Measurements from ENCODE around the gene FILIP1L.

The FILIP1L gene

DNA sequence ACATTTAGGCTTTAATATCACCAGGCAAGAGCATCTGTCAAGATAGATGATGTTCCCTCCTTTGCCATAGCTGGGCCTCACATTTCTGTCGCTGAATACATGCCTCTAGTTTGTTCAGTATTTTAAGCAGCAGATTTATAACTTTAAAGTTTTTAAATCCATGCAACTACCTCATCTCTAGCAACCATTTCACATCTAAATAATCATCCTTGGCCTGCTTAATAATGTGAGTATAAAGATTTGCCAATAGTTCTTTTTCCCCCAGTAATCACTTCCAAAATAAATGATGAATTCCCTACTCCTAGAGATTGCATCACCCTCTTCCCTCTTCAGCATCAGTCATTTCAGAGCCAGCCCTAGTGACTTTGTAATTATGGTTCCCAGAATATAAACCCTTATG lies 36.2 kb upstream of the FILIP1L start:
- H2AFZ ChIP-seq (ENCODE audit: low read length, unreplicated experiment) = no peak overlapping the region
- peaks cover 20% of the 10 kb centered on the region for H3K4me1 ChIP-seq (ENCODE audit: control insufficient read depth, insufficient read depth, low read length, unreplicated experiment)
- H3K79me2 ChIP-seq (ENCODE audit: control insufficient read depth, insufficient read depth, low read length, unreplicated experiment) = no peaks in the 10 kb centered on the region
- peaks cover 13% of the 10 kb centered on the region for H3K36me3 ChIP-seq (ENCODE audit: insufficient read depth, low read length)
- no peaks in the 10 kb centered on the region for H3K27me3 ChIP-seq (ENCODE audit: insufficient read depth, low read length)
- H3K27ac ChIP-seq (ENCODE audit: low read depth, low read length) = 0 out of 2 replicates have a peak overlapping the region, but pooled peaks have one; percentile 14
- no peak overlapping the region for H3K4me3 ChIP-seq (ENCODE audit: low read depth, low read length)

DNA sequence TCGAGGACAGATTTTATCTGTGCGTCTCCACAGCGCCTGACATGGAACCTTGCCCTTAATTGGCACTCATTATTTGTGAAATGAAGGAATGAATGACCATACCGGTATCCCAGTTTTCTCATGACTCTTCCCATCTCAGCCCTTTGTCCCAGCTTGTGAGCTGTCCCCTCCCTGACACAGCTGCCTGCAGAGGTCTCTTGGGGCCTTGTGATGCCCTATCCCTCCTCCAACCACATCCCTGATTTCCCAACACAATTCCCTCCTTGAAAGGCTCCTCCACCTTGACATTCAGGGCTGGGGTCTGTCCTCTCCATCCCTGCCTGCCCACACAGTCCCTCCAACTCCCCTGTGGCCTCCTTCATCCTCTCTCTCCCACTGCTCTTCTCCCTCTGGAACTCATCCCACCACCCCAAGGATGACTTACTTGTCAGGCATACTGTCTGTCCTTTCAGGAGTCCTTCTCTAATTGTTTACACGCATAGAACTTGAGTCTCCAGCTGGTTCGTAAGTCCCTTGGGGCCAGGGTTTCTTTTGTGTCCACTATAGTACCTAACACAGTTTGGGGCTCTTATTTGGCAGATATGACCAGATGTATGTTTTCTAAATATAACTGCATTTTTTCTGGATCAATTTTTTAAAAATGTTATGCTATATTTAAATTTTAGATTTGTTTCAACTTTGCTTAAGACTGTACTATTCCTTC lies 35.6 kb upstream of the FILIP1L start:
- peaks cover 7% of the 10 kb centered on the region for H3K36me3 ChIP-seq (ENCODE audit: insufficient read depth, low read length)

GRCh38 chr3:100149130-100149529 lies 34.8 kb upstream of the FILIP1L start:
- no peaks in the 10 kb centered on the region for H3K79me2 ChIP-seq (ENCODE audit: control insufficient read depth, insufficient read depth, low read length, unreplicated experiment)
- no peak overlapping the region for H3K27ac ChIP-seq (ENCODE audit: low read depth, low read length)
- H3K4me3 ChIP-seq (ENCODE audit: low read depth, low read length) = no peak overlapping the region
- H2AFZ ChIP-seq (ENCODE audit: low read length, unreplicated experiment) = no peak overlapping the region
- H3K36me3 ChIP-seq (ENCODE audit: insufficient read depth, low read length) = peaks cover 7% of the 10 kb centered on the region
- peaks cover 20% of the 10 kb centered on the region for H3K4me1 ChIP-seq (ENCODE audit: control insufficient read depth, insufficient read depth, low read length, unreplicated experiment)
- no peaks in the 10 kb centered on the region for H3K27me3 ChIP-seq (ENCODE audit: insufficient read depth, low read length)

More for the DNA sequence above, 35.6 kb upstream of the FILIP1L start:
- peaks cover 20% of the 10 kb centered on the region for H3K4me1 ChIP-seq (ENCODE audit: control insufficient read depth, insufficient read depth, low read length, unreplicated experiment)
- H3K79me2 ChIP-seq (ENCODE audit: control insufficient read depth, insufficient read depth, low read length, unreplicated experiment) = no peaks in the 10 kb centered on the region
- no peak overlapping the region for H2AFZ ChIP-seq (ENCODE audit: low read length, unreplicated experiment)
- 0 out of 2 replicates have a peak overlapping the region, but pooled peaks have one; percentile 14 for H3K27ac ChIP-seq (ENCODE audit: low read depth, low read length)
- no peaks in the 10 kb centered on the region for H3K27me3 ChIP-seq (ENCODE audit: insufficient read depth, low read length)
- no peak overlapping the region for H3K4me3 ChIP-seq (ENCODE audit: low read depth, low read length)

GRCh38 chr3:100144255-100144866 lies 30.1 kb upstream of the FILIP1L start:
- H3K4me1 ChIP-seq (ENCODE audit: control insufficient read depth, insufficient read depth, low read length, unreplicated experiment) = peaks cover 5% of the 10 kb centered on the region
- no peak overlapping the region for H2AFZ ChIP-seq (ENCODE audit: low read length, unreplicated experiment)
- peaks cover 10% of the 10 kb centered on the region for H3K36me3 ChIP-seq (ENCODE audit: insufficient read depth, low read length)
- H3K4me3 ChIP-seq (ENCODE audit: low read depth, low read length) = no peak overlapping the region
- no peak overlapping the region for H3K27ac ChIP-seq (ENCODE audit: low read depth, low read length)
- no peaks in the 10 kb centered on the region for H3K27me3 ChIP-seq (ENCODE audit: insufficient read depth, low read length)
- no peaks in the 10 kb centered on the region for H3K79me2 ChIP-seq (ENCODE audit: control insufficient read depth, insufficient read depth, low read length, unreplicated experiment)

GRCh38 chr3:100141586-100141985 lies 27.3 kb upstream of the FILIP1L start:
- no peak overlapping the region for H3K4me3 ChIP-seq (ENCODE audit: low read depth, low read length)
- H3K4me1 ChIP-seq (ENCODE audit: control insufficient read depth, insufficient read depth, low read length, unreplicated experiment) = no peaks in the 10 kb centered on the region
- H2AFZ ChIP-seq (ENCODE audit: low read length, unreplicated experiment) = no peak overlapping the region
- H3K27ac ChIP-seq (ENCODE audit: low read depth, low read length) = no peak overlapping the region
- no peaks in the 10 kb centered on the region for H3K79me2 ChIP-seq (ENCODE audit: control insufficient read depth, insufficient read depth, low read length, unreplicated experiment)
- H3K27me3 ChIP-seq (ENCODE audit: insufficient read depth, low read length) = no peaks in the 10 kb centered on the region
- peaks cover 10% of the 10 kb centered on the region for H3K36me3 ChIP-seq (ENCODE audit: insufficient read depth, low read length)

GRCh38 chr3:100140976-100141375 lies 26.7 kb upstream of the FILIP1L start:
- Histone ChIP-seq H3K27me3 (ENCODE audit: insufficient read depth, low read length) (no peaks in the 10 kb centered on the region), H3K79me2 (ENCODE audit: control insufficient read depth, insufficient read depth, low read length, unreplicated experiment) (no peaks in the 10 kb centered on the region), H2AFZ (ENCODE audit: low read length, unreplicated experiment) (no peak overlapping the region), H3K27ac (ENCODE audit: low read depth, low read length) (no peak overlapping the region), H3K4me3 (ENCODE audit: low read depth, low read length) (no peak overlapping the region), H3K36me3 (ENCODE audit: insufficient read depth, low read length) (peaks cover 10% of the 10 kb centered on the region), H3K4me1 (ENCODE audit: control insufficient read depth, insufficient read depth, low read length, unreplicated experiment) (no peaks in the 10 kb centered on the region)

DNA sequence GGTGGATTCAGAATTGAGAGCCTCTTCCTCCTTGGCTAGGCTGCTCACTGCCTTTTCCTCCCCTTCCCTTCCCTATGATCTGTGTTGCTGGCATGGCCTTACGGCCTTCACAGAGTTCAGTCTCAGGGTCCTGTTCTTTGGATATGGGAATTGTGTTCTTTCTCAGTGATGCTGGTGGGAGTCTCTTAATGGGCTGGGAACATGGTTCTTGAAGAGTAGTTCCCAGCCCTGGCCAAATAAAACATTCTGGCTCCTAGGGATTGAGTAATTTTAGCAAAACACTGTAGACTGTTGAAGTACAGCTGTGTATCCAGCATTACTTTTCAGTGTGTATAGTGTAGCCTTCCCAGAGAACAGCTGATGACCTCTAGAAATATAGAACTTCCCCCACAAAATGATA lies 22.6 kb upstream of the FILIP1L start:
- Histone ChIP-seq H3K4me3 (ENCODE audit: low read depth, low read length) (no peak overlapping the region), H3K79me2 (ENCODE audit: control insufficient read depth, insufficient read depth, low read length, unreplicated experiment) (no peaks in the 10 kb centered on the region), H3K4me1 (ENCODE audit: control insufficient read depth, insufficient read depth, low read length, unreplicated experiment) (no peaks in the 10 kb centered on the region), H3K27ac (ENCODE audit: low read depth, low read length) (no peak overlapping the region), H2AFZ (ENCODE audit: low read length, unreplicated experiment) (no peak overlapping the region), H3K27me3 (ENCODE audit: insufficient read depth, low read length) (no peaks in the 10 kb centered on the region), H3K36me3 (ENCODE audit: insufficient read depth, low read length) (peaks cover 5% of the 10 kb centered on the region; the same call in 1 of the 2 replicates)

GRCh38 chr3:100131241-100131640 lies 16.9 kb upstream of the FILIP1L start:
- Histone ChIP-seq H2AFZ (ENCODE audit: low read length, unreplicated experiment) (no peak overlapping the region), H3K4me1 (ENCODE audit: control insufficient read depth, insufficient read depth, low read length, unreplicated experiment) (no peaks in the 10 kb centered on the region), H3K27ac (ENCODE audit: low read depth, low read length) (no peak overlapping the region), H3K4me3 (ENCODE audit: low read depth, low read length) (no peak overlapping the region), H3K79me2 (ENCODE audit: control insufficient read depth, insufficient read depth, low read length, unreplicated experiment) (no peaks in the 10 kb centered on the region), H3K36me3 (ENCODE audit: insufficient read depth, low read length) (no peaks in the 10 kb centered on the region), H3K27me3 (ENCODE audit: insufficient read depth, low read length) (no peaks in the 10 kb centered on the region)

- H3K79me2 ChIP-seq (ENCODE audit: control insufficient read depth, insufficient read depth, low read length, unreplicated experiment) = no peaks in the 10 kb centered on the region
- no peak overlapping the region for H3K4me3 ChIP-seq (ENCODE audit: low read depth, low read length)
- no peaks in the 10 kb centered on the region for H3K27me3 ChIP-seq (ENCODE audit: insufficient read depth, low read length)
- H2AFZ ChIP-seq (ENCODE audit: low read length, unreplicated experiment) = no peak overlapping the region
- H3K4me1 ChIP-seq (ENCODE audit: control insufficient read depth, insufficient read depth, low read length, unreplicated experiment) = no peaks in the 10 kb centered on the region
- no peaks in the 10 kb centered on the region for H3K36me3 ChIP-seq (ENCODE audit: insufficient read depth, low read length)
- no peak overlapping the region for H3K27ac ChIP-seq (ENCODE audit: low read depth, low read length)
Observed at GRCh38 chr3:100129941-100130340, 15.6 kb upstream of the FILIP1L start.

- Histone ChIP-seq H2AFZ (ENCODE audit: low read length, unreplicated experiment) (no peak overlapping the region), H3K27ac (ENCODE audit: low read depth, low read length) (no peak overlapping the region), H3K4me3 (ENCODE audit: low read depth, low read length) (no peak overlapping the region), H3K36me3 (ENCODE audit: insufficient read depth, low read length) (no peaks in the 10 kb centered on the region), H3K79me2 (ENCODE audit: control insufficient read depth, insufficient read depth, low read length, unreplicated experiment) (no peaks in the 10 kb centered on the region), H3K4me1 (ENCODE audit: control insufficient read depth, insufficient read depth, low read length, unreplicated experiment) (no peaks in the 10 kb centered on the region), H3K27me3 (ENCODE audit: insufficient read depth, low read length) (no peaks in the 10 kb centered on the region)
Observed at GRCh38 chr3:100128565-100128964, 14.3 kb upstream of the FILIP1L start.

GRCh38 chr3:100127792-100128191 lies 13.5 kb upstream of the FILIP1L start:
- Histone ChIP-seq H3K27me3 (ENCODE audit: insufficient read depth, low read length) (no peaks in the 10 kb centered on the region), H3K4me1 (ENCODE audit: control insufficient read depth, insufficient read depth, low read length, unreplicated experiment) (no peaks in the 10 kb centered on the region)

More at GRCh38 chr3:100127792-100128191, 13.5 kb upstream of the FILIP1L start:
- H3K36me3 ChIP-seq (ENCODE audit: insufficient read depth, low read length) = no peaks in the 10 kb centered on the region
- H2AFZ ChIP-seq (ENCODE audit: low read length, unreplicated experiment) = no peak overlapping the region
- H3K27ac ChIP-seq (ENCODE audit: low read depth, low read length) = no peak overlapping the region
- no peaks in the 10 kb centered on the region for H3K79me2 ChIP-seq (ENCODE audit: control insufficient read depth, insufficient read depth, low read length, unreplicated experiment)
- H3K4me3 ChIP-seq (ENCODE audit: low read depth, low read length) = no peak overlapping the region
